Natural killer cell (primary cell): ENCODE measurements around the gene ACLY. TPM values are rescaled to one million over a fixed set of nuclear protein-coding genes. Genes with fewer than 3 reads are reported as not detected.

Experiments used
- ATAC-seq, 3 donors: fragments of 150-1000 bp in 2 of 3; fragments of 200-7000 bp in 1 of 3; cut with Tn5 transposase; 1 replicate in 1 of 3; 2 replicates in 2 of 3; pipeline ENCODE4 v1.10.0; 2021; ENCODE audit warnings: mild to moderate bottlenecking in 2 of 3, moderate library complexity in 2 of 3
- DNase-seq, 2 donors: peaks; one replicate each; pipeline versions ENCODE4 v3.0.0 to v3.0.0-alpha.2; 2013 to 2021; ENCODE audit warnings: mixed read lengths in 1 of 2
- H3K27ac ChIP-seq: one replicate; pipeline ENCODE4 v1.5.1; 2013; ENCODE audit warnings: mild to moderate bottlenecking, low read length
- H3K27me3 ChIP-seq: one replicate; pipeline ENCODE4 v1.6.1; 2013; ENCODE audit warnings: low read length; ENCODE audit not compliant: control insufficient read depth, insufficient read depth
- H3K36me3 ChIP-seq: one replicate; pipeline ENCODE4 v1.6.1; 2013; ENCODE audit warnings: low read length; ENCODE audit not compliant: control insufficient read depth, insufficient read depth
- H3K4me1 ChIP-seq: one replicate; pipeline ENCODE4 v1.6.1; 2013; ENCODE audit warnings: low read length; ENCODE audit not compliant: control insufficient read depth, insufficient read depth
- H3K4me3 ChIP-seq: one replicate; pipeline ENCODE4 v1.5.1; 2013; ENCODE audit warnings: low read length
- H3K9me3 ChIP-seq: one replicate; pipeline ENCODE4 v1.6.1; 2013; ENCODE audit warnings: low read length; ENCODE audit not compliant: control insufficient read depth, insufficient read depth
- H3K27ac Mint-ChIP-seq, 2 donors: one replicate each; pipeline ENCODE4 v1.8.0; 2022; ENCODE audit warnings: mild to moderate bottlenecking in 2 of 2, mixed read lengths in 2 of 2, moderate library complexity in 1 of 2
- H3K27me3 Mint-ChIP-seq, 2 donors: one replicate each; pipeline ENCODE4 v1.8.0; 2022; ENCODE audit warnings: low read depth in 2 of 2, mixed read lengths in 2 of 2
- H3K36me3 Mint-ChIP-seq: one replicate; pipeline ENCODE4 v1.8.0; 2022; ENCODE audit warnings: mixed read lengths
- H3K4me1 Mint-ChIP-seq, 2 donors: one replicate each; pipeline ENCODE4 v1.8.0; 2022; ENCODE audit warnings: mixed read lengths in 2 of 2
- H3K4me3 Mint-ChIP-seq: one replicate; pipeline ENCODE4 v1.8.0; 2022; ENCODE audit warnings: mild to moderate bottlenecking, moderate library complexity, mixed read lengths
- H3K9me3 Mint-ChIP-seq, 2 donors: one replicate each; pipeline ENCODE4 v1.8.0; 2022; ENCODE audit warnings: mixed read lengths in 2 of 2
- CTCF ChIP-seq: fragments of 200-600 bp; IDR thresholded peaks from one replicate; pipeline ENCODE4 v1.8.0; 2022; ENCODE audit warnings: antibody characterized with exemption
- WGBS: methylation state at CpG from one replicate; pipeline ENCODE4 v1.1.7; 2013; ENCODE audit warnings: missing lambda C conversion rate; ENCODE audit not compliant: insufficient coverage; 5-methylcytosine and 5-hydroxymethylcytosine counted together
- intact Hi-C: fragments of 100-400 bp; cut with micrococcal nuclease; formaldehyde crosslinking; loops from one replicate; pipeline ENCODE4 v1.14.2; 2022
- total RNA-seq, 4 donors: library from RNA; stranded (reverse); fragments of 120-200 nt in 1 of 4; gene quantifications; one replicate each; pipeline versions ENCODE4 v1.2.3 to v1.2.4, GENCODE V29; 2013 to 2022

The ACLY gene
- total RNA-seq, 3 donors from 2014 or later (not counting 1 experiment from before 2014, with no cell fraction given) = 86.5 to 106 (median 106) TPM

GRCh38 chr17:41966463-41967140, 47.9 kb upstream of the ACLY start, which contains the start of gene CNP:
TSS of gene CNP (plus strand) at chr17:41966795. CDS start at chr17:41966885, 90 bp downstream.
- no peaks in the 10 kb centered on the region for H3K27me3 ChIP-seq
- Mint-ChIP-seq H3K4me1 (peaks cover 24 to 32% of the 10 kb centered on the region in 2 donors), H3K9me3 (no peaks in the 10 kb centered on the region), H3K27ac (peak within 1 kb of the TSS; percentile 68 to 76), H3K4me3 (peak within 1 kb of the TSS; percentile 74), H3K36me3 (no peaks in the 10 kb centered on the region), H3K27me3 (no peaks in the 10 kb centered on the region)
- peak; percentile 92 to 95 (median 92) for ATAC-seq
- peak; percentile 88 to 95 for DNase-seq
- H3K4me3 ChIP-seq = peak within 1 kb of the TSS; percentile 91
- intact Hi-C loops = loop anchor here (1.0 to 2.0 kb wide), 2 partner anchors 48 to 51 kb away; partner anchors contain the start of genes ACLY and DNAJC7
- peak within 1 kb of the TSS; percentile 72 for H3K27ac ChIP-seq
- WGBS = under 1% methylated on average over 71 of the region's 71 CpGs
- peaks cover 27% of the 10 kb centered on the region for H3K4me1 ChIP-seq
- no peaks in the 10 kb centered on the region for H3K9me3 ChIP-seq
- TF ChIP-seq CTCF = no peak
- H3K36me3 ChIP-seq = peaks cover 7% of the 10 kb centered on the region

GRCh38 chr17:41965694-41966462, 47.1 kb upstream of the ACLY start:
- Mint-ChIP-seq H3K4me3 (peak overlapping the region; percentile 72), H3K36me3 (no peaks in the 10 kb centered on the region), H3K4me1 (peaks cover 24 to 32% of the 10 kb centered on the region in 2 donors), H3K9me3 (no peaks in the 10 kb centered on the region), H3K27me3 (no peaks in the 10 kb centered on the region), H3K27ac (peak overlapping the region; percentile 68 to 76)
- intact Hi-C loops = loop anchor here (1.0 to 2.0 kb wide), 2 partner anchors 47 to 51 kb away; partner anchors contain the start of genes ACLY and DNAJC7
- WGBS = 6% methylated on average over 18 of the region's 18 CpGs
- no peak for TF ChIP-seq CTCF
- H3K36me3 ChIP-seq = peaks cover 7% of the 10 kb centered on the region
- H3K27me3 ChIP-seq = no peaks in the 10 kb centered on the region
- peak overlapping the region; percentile 72 for H3K27ac ChIP-seq
- peaks cover 27% of the 10 kb centered on the region for H3K4me1 ChIP-seq
- no peaks in the 10 kb centered on the region for H3K9me3 ChIP-seq
- DNase-seq = peak; percentile 27 to 79
- peak; percentile 3 to 25 (median 13) for ATAC-seq
- H3K4me3 ChIP-seq = peak overlapping the region; percentile 60

- H3K36me3 Mint-ChIP-seq = no peaks in the 10 kb centered on the region
- Histone ChIP-seq H3K27ac (no peak overlapping the region), H3K4me3 (no peak overlapping the region), H3K36me3 (no peaks in the 10 kb centered on the region), H3K4me1 (peaks cover 17% of the 10 kb centered on the region), H3K27me3 (no peaks in the 10 kb centered on the region), H3K9me3 (no peaks in the 10 kb centered on the region)
- H3K4me1 Mint-ChIP-seq = peaks cover 16% of the 10 kb centered on the region in 2 donors
- H3K9me3 Mint-ChIP-seq = no peaks in the 10 kb centered on the region
- intact Hi-C loops = loop anchor here (1.0 kb wide), 1 partner anchor 153 kb away; no protein-coding TSS in a partner anchor
- DNase-seq (peak; percentile 62 to 84), ATAC-seq (peak in 2 of 3 donors; percentile 17 to 31)
- WGBS = 20% methylated on average over 7 of the region's 9 CpGs
- no peaks in the 10 kb centered on the region for H3K27me3 Mint-ChIP-seq
- H3K4me3 Mint-ChIP-seq = no peak overlapping the region
- no peak overlapping the region for H3K27ac Mint-ChIP-seq
- TF ChIP-seq CTCF = peak; percentile 80
Measured at GRCh38 chr17:41962768-41963434, 44.1 kb upstream of the ACLY start.
